Right lobe of liver (tissue), 6 donors: ENCODE data around the gene HEATR3. TPM values are rescaled to one million over a fixed set of nuclear protein-coding genes. Genes with fewer than 3 reads are reported as not detected.

ENCODE experiments used
- ATAC-seq, 4 donors: fragments of 200-7000 bp; cut with Tn5 transposase; one replicate each; pipeline ENCODE4 v1.9.1; 2020; ENCODE audit warnings: mild to moderate bottlenecking in 4 of 4, moderate library complexity in 4 of 4
- DNase-seq, 3 donors: peaks; one replicate each; pipeline ENCODE4 v3.0.0-alpha.2; 2020
- H3K27ac ChIP-seq, 3 donors: fragments of 200-600 bp; one replicate each; pipeline ENCODE4 v1.8.0; 2022
- H3K27me3 ChIP-seq, 2 donors: fragments of 200-600 bp; one replicate each; pipeline ENCODE4 v1.8.0; 2022
- H3K36me3 ChIP-seq, 4 donors: fragments of 200-600 bp; sonication (generic) in 1 of 4; one replicate each; pipeline versions ENCODE4 v1.5.1 to v1.8.0; 2017 to 2022; ENCODE audit warnings: control low read depth in 1 of 4
- H3K4me1 ChIP-seq, 4 donors: fragments of 200-600 bp; sonication (generic) in 1 of 4; one replicate each; pipeline versions ENCODE4 v1.5.1 to v1.8.0; 2017 to 2022; ENCODE audit warnings: control low read depth in 1 of 4
- H3K4me3 ChIP-seq, 3 donors: fragments of 200-600 bp; one replicate each; pipeline ENCODE4 v1.8.0; 2022
- H3K9me3 ChIP-seq, 4 donors: fragments of 200-600 bp; sonication (generic) in 1 of 4; one replicate each; pipeline versions ENCODE4 v1.5.1 to v1.8.0; 2017 to 2022; ENCODE audit warnings: control low read depth in 1 of 4
- CTCF ChIP-seq, 4 donors: fragments of 200-600 bp in 3 of 4; fragments of 450-650 bp in 1 of 4; IDR thresholded peaks; one replicate each; pipeline versions ENCODE4 v1.5.1 to v1.8.0; 2016 to 2022; ENCODE audit warnings: antibody characterized with exemption in 4 of 4, mild to moderate bottlenecking in 2 of 4
- POLR2A ChIP-seq: fragments of 450-650 bp; IDR thresholded peaks from one replicate; pipeline ENCODE4 v1.6.1; 2017; ENCODE audit warnings: antibody characterized with exemption, mild to moderate bottlenecking
- WGBS: methylation state at CpG from one replicate; pipeline ENCODE4 v1.1.6; 2018; ENCODE audit warnings: low coverage, low lambda C conversion rate; ENCODE audit not compliant: insufficient coverage; ENCODE audit errors: missing lambda C conversion rate; 5-methylcytosine and 5-hydroxymethylcytosine counted together
- intact Hi-C, 2 donors: fragments of 100-400 bp; cut with DNase I; formaldehyde crosslinking; loops; one replicate each; pipeline versions ENCODE4 v1.11.2 to v1.14.1; 2022
- total RNA-seq, 6 experiments: library from RNA; depleted of rRNA in 2 of 6; stranded (reverse); fragments of >200 nt in 2 of 6; fragmentation: NEBNext Ultra II Directional in 3 of 6; extraction: Animal tissue kit (Norgen Biotek cat#: 25700) in 3 of 6; gene quantifications; one replicate each; pipeline versions ENCODE4 v1.1.0 to v1.2.4, GENCODE V29; 2016 to 2023
- donor health status: DM: no; HTN: yes; CAD: no.
- donor health status: DM: no; HTN: no; CAD: no.
- donor health status: DM: no; HTN: no; CAD: no.
- donor health status: DM: no; HTN: yes; CAD: no.
- donor health status: DM: no; HTN: yes; CAD: no.

HEATR3 gene
- total RNA-seq, 6 experiments from 2014 or later: 8.7 to 21.1 (median 12.2) TPM

GRCh38 chr16:50152807-50153595 is 87.2 kb downstream of the HEATR3 start, which contains the start of gene TENT4B:
Gene TENT4B, plus strand, starts transcription at chr16:50153306. Its CDS starts 316 bp downstream, at chr16:50153622.
- Histone ChIP-seq H3K36me3 (no peaks in the 10 kb centered on the region), H3K9me3 (no peaks in the 10 kb centered on the region), H3K27ac (peak within 1 kb of the TSS; percentile 94 to 98 (median 97)), H3K4me1 (peaks cover 0 to 27% (median 4%) of the 10 kb centered on the region in 4 donors), H3K27me3 (no peaks in the 10 kb centered on the region), H3K4me3 (peak within 1 kb of the TSS; percentile 83 to 87 (median 86))
- WGBS: under 1% methylated on average over 32 of the region's 114 CpGs
- no peak for TF ChIP-seq CTCF (IDR thresholded peaks at IDR 0.05)
- TF ChIP-seq POLR2A: peak; percentile 61
- intact Hi-C loops: no loop called here
- DNase-seq: peak; percentile 91 to 94 (median 92)
- peak; percentile 83 to 91 (median 84) for ATAC-seq

GRCh38 chr16:50153596-50154419 is 88.0 kb downstream of the HEATR3 start:
- TF ChIP-seq CTCF (IDR thresholded peaks at IDR 0.05) (no peak), POLR2A (peak; percentile 24)
- DNase-seq: peak; percentile 48 to 68 (median 62)
- Histone ChIP-seq H3K27ac (peak overlapping the region; percentile 94 to 98 (median 96)), H3K4me1 (peaks cover 0 to 31% (median 4%) of the 10 kb centered on the region in 4 donors), H3K4me3 (peak overlapping the region; percentile 63 to 87 (median 79)), H3K9me3 (no peaks in the 10 kb centered on the region), H3K36me3 (no peaks in the 10 kb centered on the region), H3K27me3 (no peaks in the 10 kb centered on the region)
- intact Hi-C loops: no loop called here
- WGBS: 3% methylated on average over 8 of the region's 89 CpGs
- peak in 2 of 4 donors; percentile 0 to 2 for ATAC-seq

- Histone ChIP-seq H3K4me1 (peaks cover 0 to 31% (median 4%) of the 10 kb centered on the region in 4 donors), H3K4me3 (peak overlapping the region; percentile 63 to 87 (median 79)), H3K9me3 (no peaks in the 10 kb centered on the region), H3K36me3 (no peaks in the 10 kb centered on the region), H3K27me3 (no peaks in the 10 kb centered on the region), H3K27ac (peak overlapping the region; percentile 94 to 98 (median 96))
- TF ChIP-seq POLR2A (no peak), CTCF (IDR thresholded peaks at IDR 0.05) (no peak)
- DNase-seq (no peak), ATAC-seq (peak; percentile 3 to 40 (median 26))
- WGBS: 4% methylated on average over 8 of the region's 10 CpGs
- intact Hi-C loops: no loop called here
Measured at GRCh38 chr16:50154420-50154950, 88.7 kb downstream of the HEATR3 start.

- no peaks in the 10 kb centered on the region for H3K9me3 ChIP-seq
- ATAC-seq: no peak
Measured at GRCh38 chr16:50155925-50156324, 90.2 kb downstream of the HEATR3 start.

More at GRCh38 chr16:50155925-50156324, 90.2 kb downstream of the HEATR3 start:
- Histone ChIP-seq H3K36me3 (peaks cover 0 to 4% (median 0%) of the 10 kb centered on the region in 4 donors), H3K27me3 (no peaks in the 10 kb centered on the region), H3K27ac (peak overlapping the region; percentile 57 to 72 (median 69)), H3K4me3 (peak overlapping the region; percentile 34 to 87 (median 44)), H3K4me1 (peaks cover 0 to 31% (median 4%) of the 10 kb centered on the region in 4 donors)
- intact Hi-C loops: no loop called here
- DNase-seq: no peak
- TF ChIP-seq POLR2A (no peak), CTCF (IDR thresholded peaks at IDR 0.05) (no peak)
- 33% methylated on average over 1 of the region's 1 CpG for WGBS
